ENCODE data around the gene R3HDM2.
A peak's percentile ranks its signal among the peaks of the same experiment; 100 is the strongest.

The R3HDM2 gene

GRCh38 chr12:57219205-57219992 lies 211.4 kb downstream of the R3HDM2 start:
- no peak for TF ChIP-seq CTCF (IDR thresholded peaks at IDR 0.05; ENCODE audit: insufficient read depth, low read depth, low read length, missing control alignments)
- H3K4me3 ChIP-seq (ENCODE audit: low read depth, low read length) = no peak overlapping the region
- no peak for DNase-seq (ENCODE audit: low read depth)

GRCh38 chr12:57218030-57218853 lies 212.6 kb downstream of the R3HDM2 start:
- H3K4me3 ChIP-seq (ENCODE audit: low read depth, low read length) = no peak overlapping the region
- no peak for TF ChIP-seq CTCF (IDR thresholded peaks at IDR 0.05; ENCODE audit: insufficient read depth, low read depth, low read length, missing control alignments)
- DNase-seq (ENCODE audit: low read depth) = no peak

DNA sequence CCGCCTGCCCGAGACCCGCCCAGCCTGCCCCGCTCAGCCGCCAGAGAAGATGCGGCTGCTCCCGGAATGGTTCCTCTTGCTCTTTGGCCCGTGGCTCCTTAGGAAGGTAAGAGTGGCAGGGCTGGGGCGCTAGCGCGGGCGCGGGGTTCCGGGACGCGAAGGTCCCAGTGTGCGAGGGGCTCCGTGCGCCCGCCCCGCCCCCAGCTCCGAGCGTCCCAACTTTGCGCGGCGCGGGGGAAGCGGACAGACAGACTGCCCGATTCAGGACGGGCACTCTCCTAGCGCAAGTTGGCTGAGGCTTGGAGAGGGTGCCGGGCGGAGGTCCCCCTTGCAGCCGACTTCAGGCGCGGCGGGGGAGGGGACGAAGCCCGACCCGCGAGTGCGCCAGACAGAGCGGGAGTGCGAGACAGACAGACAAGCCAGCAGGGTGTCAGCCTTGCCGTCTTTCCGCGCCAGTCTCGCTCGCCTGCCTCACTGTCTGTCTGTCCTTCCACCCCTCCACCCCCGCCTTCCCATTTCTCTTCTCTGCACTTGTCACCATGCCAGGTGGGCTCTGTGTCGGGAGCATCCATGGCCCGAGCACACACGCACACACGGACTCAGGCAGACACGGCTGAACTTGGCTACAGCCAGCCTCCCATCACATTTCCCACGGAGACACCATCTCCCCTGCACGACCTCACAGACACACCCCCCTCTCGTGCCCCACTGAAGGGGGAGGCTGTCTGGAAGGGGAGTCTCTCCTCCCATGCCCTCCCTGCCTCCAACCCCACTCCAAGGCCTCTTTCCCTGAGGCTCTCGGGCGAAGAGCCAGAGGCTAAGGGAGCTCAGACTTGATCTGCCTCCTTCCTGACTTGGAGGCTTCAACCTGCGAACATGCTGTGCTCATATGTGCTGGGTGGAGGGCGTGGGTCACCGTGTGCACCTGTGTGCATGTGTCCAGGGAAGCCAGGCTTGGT lies 213.6 kb downstream of the R3HDM2 start:
- no peak for DNase-seq (ENCODE audit: low read depth)
- no peak for TF ChIP-seq CTCF (IDR thresholded peaks at IDR 0.05; ENCODE audit: insufficient read depth, low read depth, low read length, missing control alignments)
- peak overlapping the region; percentile 30; the same call in 1 of the 2 replicates for H3K4me3 ChIP-seq (ENCODE audit: low read depth, low read length)

DNA sequence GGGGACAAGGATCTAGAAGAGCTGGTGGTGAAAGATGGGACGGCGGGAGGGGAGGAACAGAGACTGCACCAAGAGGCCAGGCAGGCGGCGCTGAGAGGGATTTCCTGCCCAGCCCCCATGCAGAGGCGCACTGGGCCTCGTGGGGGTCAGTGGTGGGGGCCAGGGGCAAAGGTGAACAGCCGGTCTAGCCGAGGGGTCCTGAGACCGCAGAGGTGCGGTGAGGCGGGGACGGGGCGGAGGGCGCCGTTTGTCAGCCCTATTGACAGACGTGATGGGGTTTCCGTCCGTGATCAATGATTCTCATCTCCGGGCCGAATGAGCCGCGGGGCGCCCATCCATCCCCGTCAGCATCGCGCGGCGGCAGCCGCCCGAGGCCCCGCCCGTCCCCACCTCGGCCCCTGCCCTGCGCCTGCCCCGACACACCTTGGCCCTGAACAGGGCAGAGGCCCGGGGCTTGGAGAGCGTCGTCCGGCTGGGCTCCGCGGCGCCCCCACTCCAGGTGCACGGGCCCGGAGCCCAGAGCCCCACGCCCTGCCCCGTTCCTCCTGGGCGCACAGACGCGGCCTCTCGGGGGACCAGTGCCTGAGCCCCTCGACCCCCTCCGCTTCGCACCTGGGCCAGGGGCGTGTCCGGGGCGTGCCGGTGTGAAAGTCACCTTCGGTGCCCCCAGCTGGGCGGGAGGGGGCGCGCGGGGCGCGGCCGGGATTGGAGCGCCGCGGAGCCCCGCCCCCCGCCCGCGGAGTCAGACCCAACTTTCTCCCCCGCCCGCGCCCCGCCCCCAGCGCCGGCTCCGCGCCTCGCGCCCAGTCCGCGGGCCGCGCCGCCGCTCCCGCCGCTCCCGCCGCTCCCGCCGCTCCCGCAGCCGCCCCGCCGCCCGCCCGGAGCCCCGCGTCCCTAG lies 214.6 kb downstream of the R3HDM2 start, which contains the start of gene NXPH4:
Gene NXPH4, plus strand, starts transcription at position 781 of the 898 bp plus-strand sequence. CDS start 176 bp downstream, outside the sequence.
- DNase-seq (ENCODE audit: low read depth) = no peak
- TF ChIP-seq CTCF (IDR thresholded peaks at IDR 0.05; ENCODE audit: insufficient read depth, low read depth, low read length, missing control alignments) = no peak
- H3K4me3 ChIP-seq (ENCODE audit: low read depth, low read length) = peak within 1 kb of the TSS; percentile 30; the same call in 1 of the 2 replicates

DNA sequence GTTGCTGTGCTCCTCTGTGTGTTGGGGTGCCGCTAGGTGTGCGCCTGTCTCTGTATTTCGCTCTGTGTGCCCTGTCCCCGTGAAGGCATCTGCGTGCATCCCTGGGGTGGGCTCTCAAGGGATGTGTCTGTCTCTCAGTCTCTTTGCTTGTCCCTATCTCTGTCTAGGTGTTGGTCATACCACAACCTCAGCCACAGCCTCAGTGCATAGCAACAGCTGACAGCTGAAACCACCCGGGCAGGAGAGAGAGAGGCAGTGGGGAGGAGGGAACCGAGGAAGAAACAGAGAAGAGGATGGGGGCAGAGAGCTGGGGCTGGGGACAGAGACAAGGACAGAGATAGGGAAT lies 215.2 kb downstream of the R3HDM2 start:
- DNase-seq (ENCODE audit: low read depth) = peak; percentile 59
- no peak overlapping the region for H3K4me3 ChIP-seq (ENCODE audit: low read depth, low read length)
- TF ChIP-seq CTCF (IDR thresholded peaks at IDR 0.05; ENCODE audit: insufficient read depth, low read depth, low read length, missing control alignments) = no peak

All from GM12865 (cell line).